ENCODE data around the gene VCL. TPM values are rescaled to one million over a fixed set of nuclear protein-coding genes. Genes with fewer than 3 reads are reported as not detected.

The VCL gene
- polyA plus RNA-seq, 1 donor from 2014 or later, result 11.2 TPM

DNA sequence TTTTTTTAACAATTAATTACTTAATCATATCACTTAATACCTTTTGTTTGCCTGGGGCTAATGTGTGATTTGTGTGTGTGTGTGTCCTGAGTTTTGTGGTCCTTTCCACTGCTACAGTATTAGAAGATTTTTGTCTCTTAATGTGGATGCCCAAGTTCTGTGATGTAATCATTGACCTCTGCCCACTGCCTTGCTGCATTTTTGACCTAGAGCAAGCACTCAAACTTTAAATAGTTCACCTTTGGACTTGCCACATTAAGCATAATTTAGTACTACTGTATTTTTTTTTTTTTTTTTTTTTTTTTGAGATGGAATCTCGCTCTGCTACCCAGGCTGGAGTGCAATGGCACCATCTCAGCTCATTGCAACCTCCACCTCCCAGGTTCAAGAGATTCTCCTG, 52.7 kb downstream of the VCL start:
- H3K79me2 ChIP-seq (replicated peaks; ENCODE audit: insufficient read depth, low read length), result no peaks in the 10 kb centered on the region
- H3K36me3 ChIP-seq (ENCODE audit: insufficient read depth, low read length), result no peaks in the 10 kb centered on the region
- H2AFZ ChIP-seq (ENCODE audit: low read depth, low read length), result no peak overlapping the region
- H3K9me2 ChIP-seq (ENCODE audit: insufficient read depth, low read length), result no peaks in the 10 kb centered on the region
- no peaks in the 10 kb centered on the region for H3K9me3 ChIP-seq (ENCODE audit: low read length)
- H3K4me3 ChIP-seq (ENCODE audit: low read length), result no peak overlapping the region
- H4K20me1 ChIP-seq (ENCODE audit: insufficient read depth), result no peaks in the 10 kb centered on the region
- no peak overlapping the region for H3K4me2 ChIP-seq (ENCODE audit: low read length)
- H3K27ac ChIP-seq (ENCODE audit: low read length), result no peak overlapping the region
- no peak for TF ChIP-seq POLR2AphosphoS5 (IDR thresholded peaks at IDR 0.05)
- TF ChIP-seq EZH2 (IDR thresholded peaks at IDR 0.05; ENCODE audit: borderline replicate concordance, insufficient read depth, low read length, poor library complexity, severe bottlenecking), result no peak
- TF ChIP-seq, protein P1, sequence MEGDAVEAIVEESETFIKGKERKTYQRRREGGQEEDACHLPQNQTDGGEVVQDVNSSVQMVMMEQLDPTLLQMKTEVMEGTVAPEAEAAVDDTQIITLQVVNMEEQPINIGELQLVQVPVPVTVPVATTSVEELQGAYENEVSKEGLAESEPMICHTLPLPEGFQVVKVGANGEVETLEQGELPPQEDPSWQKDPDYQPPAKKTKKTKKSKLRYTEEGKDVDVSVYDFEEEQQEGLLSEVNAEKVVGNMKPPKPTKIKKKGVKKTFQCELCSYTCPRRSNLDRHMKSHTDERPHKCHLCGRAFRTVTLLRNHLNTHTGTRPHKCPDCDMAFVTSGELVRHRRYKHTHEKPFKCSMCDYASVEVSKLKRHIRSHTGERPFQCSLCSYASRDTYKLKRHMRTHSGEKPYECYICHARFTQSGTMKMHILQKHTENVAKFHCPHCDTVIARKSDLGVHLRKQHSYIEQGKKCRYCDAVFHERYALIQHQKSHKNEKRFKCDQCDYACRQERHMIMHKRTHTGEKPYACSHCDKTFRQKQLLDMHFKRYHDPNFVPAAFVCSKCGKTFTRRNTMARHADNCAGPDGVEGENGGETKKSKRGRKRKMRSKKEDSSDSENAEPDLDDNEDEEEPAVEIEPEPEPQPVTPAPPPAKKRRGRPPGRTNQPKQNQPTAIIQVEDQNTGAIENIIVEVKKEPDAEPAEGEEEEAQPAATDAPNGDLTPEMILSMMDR (IDR thresholded peaks at IDR 0.05; ENCODE audit: poor library complexity, severe bottlenecking), result no peak
- TF ChIP-seq, protein P2, sequence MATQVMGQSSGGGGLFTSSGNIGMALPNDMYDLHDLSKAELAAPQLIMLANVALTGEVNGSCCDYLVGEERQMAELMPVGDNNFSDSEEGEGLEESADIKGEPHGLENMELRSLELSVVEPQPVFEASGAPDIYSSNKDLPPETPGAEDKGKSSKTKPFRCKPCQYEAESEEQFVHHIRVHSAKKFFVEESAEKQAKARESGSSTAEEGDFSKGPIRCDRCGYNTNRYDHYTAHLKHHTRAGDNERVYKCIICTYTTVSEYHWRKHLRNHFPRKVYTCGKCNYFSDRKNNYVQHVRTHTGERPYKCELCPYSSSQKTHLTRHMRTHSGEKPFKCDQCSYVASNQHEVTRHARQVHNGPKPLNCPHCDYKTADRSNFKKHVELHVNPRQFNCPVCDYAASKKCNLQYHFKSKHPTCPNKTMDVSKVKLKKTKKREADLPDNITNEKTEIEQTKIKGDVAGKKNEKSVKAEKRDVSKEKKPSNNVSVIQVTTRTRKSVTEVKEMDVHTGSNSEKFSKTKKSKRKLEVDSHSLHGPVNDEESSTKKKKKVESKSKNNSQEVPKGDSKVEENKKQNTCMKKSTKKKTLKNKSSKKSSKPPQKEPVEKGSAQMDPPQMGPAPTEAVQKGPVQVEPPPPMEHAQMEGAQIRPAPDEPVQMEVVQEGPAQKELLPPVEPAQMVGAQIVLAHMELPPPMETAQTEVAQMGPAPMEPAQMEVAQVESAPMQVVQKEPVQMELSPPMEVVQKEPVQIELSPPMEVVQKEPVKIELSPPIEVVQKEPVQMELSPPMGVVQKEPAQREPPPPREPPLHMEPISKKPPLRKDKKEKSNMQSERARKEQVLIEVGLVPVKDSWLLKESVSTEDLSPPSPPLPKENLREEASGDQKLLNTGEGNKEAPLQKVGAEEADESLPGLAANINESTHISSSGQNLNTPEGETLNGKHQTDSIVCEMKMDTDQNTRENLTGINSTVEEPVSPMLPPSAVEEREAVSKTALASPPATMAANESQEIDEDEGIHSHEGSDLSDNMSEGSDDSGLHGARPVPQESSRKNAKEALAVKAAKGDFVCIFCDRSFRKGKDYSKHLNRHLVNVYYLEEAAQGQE (IDR thresholded peaks at IDR 0.05; ENCODE audit: borderline replicate concordance), result no peak
- TF ChIP-seq SMC3 (conservative IDR thresholded peaks at IDR 0.05; ENCODE audit: poor library complexity), result no peak
- no peaks in the 10 kb centered on the region for H3K27me3 ChIP-seq (ENCODE audit: insufficient read depth, low read depth, low read length)
- no peak overlapping the region for H3K9ac ChIP-seq (ENCODE audit: low read length)
- no peaks in the 10 kb centered on the region for H3F3A ChIP-seq (ENCODE audit: insufficient read depth, low read length, poor library complexity, severe bottlenecking)

DNA sequence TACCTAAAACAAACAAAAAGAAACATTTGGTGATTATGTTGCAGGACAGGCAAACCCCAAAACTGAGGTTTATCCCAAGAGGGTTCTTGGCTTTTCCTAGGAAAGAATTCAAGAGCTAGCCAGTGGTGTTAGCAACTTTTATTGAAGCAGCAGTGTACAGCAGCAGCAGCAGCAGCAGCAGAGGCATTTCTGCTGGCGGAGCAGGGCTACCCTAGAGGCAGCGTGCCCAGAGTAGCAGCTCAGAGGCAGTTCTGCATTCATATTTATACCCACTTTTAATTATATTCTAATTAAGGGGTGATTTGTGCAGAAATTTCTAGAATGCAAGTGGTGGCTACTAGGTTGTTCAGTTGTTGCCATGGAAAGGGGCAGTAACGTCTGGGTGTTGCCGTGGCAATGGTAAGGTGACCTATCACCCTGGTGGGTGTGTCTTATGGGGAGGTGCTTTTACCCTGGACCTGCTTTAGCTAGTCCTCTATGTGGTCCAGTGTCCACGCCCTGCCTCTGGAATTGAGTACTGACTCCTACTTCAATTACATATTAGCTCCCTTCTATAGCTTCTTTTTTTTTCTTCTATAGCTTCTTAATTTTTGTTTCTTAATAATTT, 53.9 kb downstream of the VCL start:
- H3K9me2 ChIP-seq (ENCODE audit: insufficient read depth, low read length), result no peaks in the 10 kb centered on the region
- no peaks in the 10 kb centered on the region for H3K79me2 ChIP-seq (replicated peaks; ENCODE audit: insufficient read depth, low read length)
- H2AFZ ChIP-seq (ENCODE audit: low read depth, low read length), result no peak overlapping the region
- H3K9ac ChIP-seq (ENCODE audit: low read length), result no peak overlapping the region
- no peaks in the 10 kb centered on the region for H4K20me1 ChIP-seq (ENCODE audit: insufficient read depth)
- H3K9me3 ChIP-seq (ENCODE audit: low read length), result no peaks in the 10 kb centered on the region
- no peaks in the 10 kb centered on the region for H3K27me3 ChIP-seq (ENCODE audit: insufficient read depth, low read depth, low read length)
- no peaks in the 10 kb centered on the region for H3F3A ChIP-seq (ENCODE audit: insufficient read depth, low read length, poor library complexity, severe bottlenecking)
- H3K27ac ChIP-seq (ENCODE audit: low read length), result no peak overlapping the region
- no peak overlapping the region for H3K4me2 ChIP-seq (ENCODE audit: low read length)
- TF ChIP-seq EZH2 (IDR thresholded peaks at IDR 0.05; ENCODE audit: borderline replicate concordance, insufficient read depth, low read length, poor library complexity, severe bottlenecking), result no peak
- no peak for TF ChIP-seq SMC3 (conservative IDR thresholded peaks at IDR 0.05; ENCODE audit: poor library complexity)
- TF ChIP-seq, protein P2 (IDR thresholded peaks at IDR 0.05; ENCODE audit: borderline replicate concordance), result no peak
- TF ChIP-seq MXI1 (conservative IDR thresholded peaks at IDR 0.05; ENCODE audit: poor library complexity, severe bottlenecking), result no peak
- TF ChIP-seq, protein P1 (IDR thresholded peaks at IDR 0.05; ENCODE audit: poor library complexity, severe bottlenecking), result no peak
- no peak for TF ChIP-seq EP300 (conservative IDR thresholded peaks at IDR 0.05; ENCODE audit: poor library complexity, severe bottlenecking)
- H3K36me3 ChIP-seq (ENCODE audit: insufficient read depth, low read length), result no peaks in the 10 kb centered on the region
- H3K4me3 ChIP-seq (ENCODE audit: low read length), result no peak overlapping the region
